GM18505 (cell line): Measurements from ENCODE around the gene SLC52A3.
"Not testable (repeated sequence)": the region's sequence is repeated elsewhere in the genome, so short reads cannot be mapped to it uniquely, and the experiment has no call there.

ENCODE experiments used
- ATAC-seq: cut with Tn5 transposase; IDR thresholded peaks from one replicate; pipeline ENCODE4 v1.9.1; 2021; ENCODE audit not compliant: unreplicated experiment
- POLR2A ChIP-seq: IDR thresholded peaks from 4 replicates; pipeline ENCODE4 v1.6.1; 2011; ENCODE audit warnings: borderline replicate concordance; ENCODE audit not compliant: insufficient read depth, insufficient read length; ENCODE audit errors: extremely low read depth

SLC52A3 gene

GRCh38 chr20:768426-768978 is at the start of gene SLC52A3:
Gene SLC52A3 (minus strand): TSS chr20:768500. CDS start chr20:765774, 2,726 bp downstream.
- TF ChIP-seq POLR2A = no peak
- ATAC-seq = no peak

GRCh38 chr20:815914-816606 is 47.8 kb upstream of the SLC52A3 start:
- no peak for ATAC-seq
- TF ChIP-seq POLR2A = no peak

GRCh38 chr20:815226-815625 is 46.9 kb upstream of the SLC52A3 start:
- no peak for TF ChIP-seq POLR2A
- ATAC-seq = no peak

- ATAC-seq = no peak
- no peak for TF ChIP-seq POLR2A
Measured at GRCh38 chr20:813390-813789, 45.1 kb upstream of the SLC52A3 start.

- ATAC-seq = not testable (repeated sequence)
Measured at GRCh38 chr20:812435-812814, 44.1 kb upstream of the SLC52A3 start.

GRCh38 chr20:811776-812434 is 43.6 kb upstream of the SLC52A3 start:
- not testable (repeated sequence) for ATAC-seq

GRCh38 chr20:805713-806112 is 37.4 kb upstream of the SLC52A3 start:
- ATAC-seq = no peak
- TF ChIP-seq POLR2A = no peak

- TF ChIP-seq POLR2A = no peak
- ATAC-seq = no peak
Measured at GRCh38 chr20:801678-802077, 33.4 kb upstream of the SLC52A3 start.

- not testable (repeated sequence) for ATAC-seq
Measured at GRCh38 chr20:800026-800425, 31.7 kb upstream of the SLC52A3 start.

- ATAC-seq = not testable (repeated sequence)
Measured at GRCh38 chr20:798746-799145, 30.4 kb upstream of the SLC52A3 start.

- ATAC-seq = no peak
- TF ChIP-seq POLR2A = no peak
Measured at GRCh38 chr20:796921-797320, 28.6 kb upstream of the SLC52A3 start.

- ATAC-seq = no peak
- no peak for TF ChIP-seq POLR2A
Measured at GRCh38 chr20:792248-792647, 23.9 kb upstream of the SLC52A3 start.

- ATAC-seq = no peak
- TF ChIP-seq POLR2A = no peak
Measured at GRCh38 chr20:791056-791455, 22.8 kb upstream of the SLC52A3 start.

- no peak for ATAC-seq
- no peak for TF ChIP-seq POLR2A
Measured at GRCh38 chr20:787825-788224, 19.5 kb upstream of the SLC52A3 start.

GRCh38 chr20:779771-780170 is 11.5 kb upstream of the SLC52A3 start:
- no peak for TF ChIP-seq POLR2A
- ATAC-seq = no peak
